ENCODE results near the gene ZBED1.

- TF ChIP-seq CTCF (IDR thresholded peaks at IDR 0.05; ENCODE audit: insufficient read depth, low read length) (no peak), REST (IDR thresholded peaks at IDR 0.05; ENCODE audit: insufficient replicate concordance, low read depth) (no peak)
Measured at GRCh38 chrX:2501559-2502102, 855 bp upstream of the ZBED1 start.
